Suppressor macrophage (primary cell): ENCODE results near the gene DPP10.
A peak's percentile ranks its signal among the peaks of the same experiment; 100 is the strongest.
"Not testable (repeated sequence)": the region's sequence is repeated elsewhere in the genome, so short reads cannot be mapped to it uniquely, and the experiment has no call there.

Experiments
- DNase-seq, 4 experiments: peaks; one replicate each; pipeline ENCODE4 v3.0.0-alpha.2; 2020 to 2022

DPP10 gene

DNA sequence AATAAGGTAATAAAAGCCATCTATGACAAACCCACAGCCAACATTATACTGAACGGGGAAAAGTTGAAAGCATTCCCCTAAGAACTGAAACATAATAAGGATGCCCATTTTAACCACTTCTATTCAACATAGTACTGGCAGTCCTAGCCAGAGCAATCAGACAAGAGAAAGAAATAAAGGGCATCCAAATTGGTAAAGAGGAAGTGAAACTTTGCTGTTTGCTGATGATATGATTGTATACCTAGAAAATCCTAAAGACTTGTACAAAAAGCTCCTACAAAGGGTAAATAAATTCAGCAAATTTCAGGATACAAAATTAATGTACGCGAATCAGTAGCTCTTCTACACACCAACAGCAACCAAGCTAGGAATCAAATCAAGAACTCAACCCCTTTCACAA is 579.6 kb downstream of the DPP10 start:
- not testable (repeated sequence) for DNase-seq

DNA sequence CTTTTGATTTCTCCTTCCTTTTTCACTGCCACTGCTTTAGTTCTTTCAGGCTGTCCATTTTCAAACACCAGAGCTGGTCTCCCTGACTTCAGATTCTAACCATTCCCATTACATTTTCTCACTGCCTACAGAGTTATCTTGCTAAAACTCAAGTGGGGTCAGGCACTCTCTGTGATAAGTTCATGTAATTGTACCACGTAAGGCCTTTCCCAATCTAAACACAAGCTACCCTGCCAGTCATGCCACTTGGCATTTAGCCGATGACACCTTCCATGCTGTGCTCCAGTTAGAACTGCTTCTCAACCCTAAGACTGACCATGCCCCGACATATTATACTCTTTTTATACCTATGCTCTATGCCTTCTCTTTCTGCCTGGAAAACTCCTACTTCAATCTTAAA is 592.4 kb downstream of the DPP10 start:
- no peak for DNase-seq

DNA sequence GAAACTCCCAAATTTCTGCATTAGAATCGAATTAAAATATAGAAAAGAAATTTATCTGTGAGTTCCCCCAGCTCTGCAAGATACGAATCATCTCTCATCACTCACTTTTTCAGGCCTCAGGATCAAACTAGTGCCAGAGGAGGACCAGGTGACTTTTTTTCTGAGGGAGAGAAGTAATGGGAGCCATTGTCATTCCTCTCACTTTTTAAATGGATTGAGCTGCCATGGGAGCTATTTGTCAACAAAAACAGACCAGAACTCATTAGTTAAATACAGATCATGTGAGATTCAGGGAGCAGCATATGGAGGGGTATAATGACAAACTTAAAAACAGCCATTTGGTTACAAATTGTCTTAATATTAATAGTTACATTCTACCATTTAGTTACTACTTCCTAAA is 594.4 kb downstream of the DPP10 start:
- DNase-seq, result no peak

DNA sequence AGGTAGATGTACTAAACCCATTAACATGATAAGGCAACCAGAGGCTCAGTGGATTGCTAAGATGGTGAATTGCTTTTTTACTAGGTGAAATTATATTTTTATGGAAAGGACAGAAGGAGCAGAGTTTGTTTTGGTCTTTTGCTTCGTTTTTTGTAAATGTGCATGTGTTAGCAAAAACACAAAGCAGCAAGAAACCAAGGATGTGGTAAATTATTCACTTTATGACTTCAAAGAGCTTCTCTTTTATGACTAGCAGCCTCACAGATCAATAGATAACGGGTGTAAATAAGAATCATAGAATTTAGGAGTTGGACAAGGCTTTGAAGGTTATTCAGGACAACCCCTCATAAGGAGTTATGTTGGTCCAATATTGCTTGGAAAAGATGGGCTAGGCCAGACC is 615.0 kb downstream of the DPP10 start:
- no peak for DNase-seq

DNA sequence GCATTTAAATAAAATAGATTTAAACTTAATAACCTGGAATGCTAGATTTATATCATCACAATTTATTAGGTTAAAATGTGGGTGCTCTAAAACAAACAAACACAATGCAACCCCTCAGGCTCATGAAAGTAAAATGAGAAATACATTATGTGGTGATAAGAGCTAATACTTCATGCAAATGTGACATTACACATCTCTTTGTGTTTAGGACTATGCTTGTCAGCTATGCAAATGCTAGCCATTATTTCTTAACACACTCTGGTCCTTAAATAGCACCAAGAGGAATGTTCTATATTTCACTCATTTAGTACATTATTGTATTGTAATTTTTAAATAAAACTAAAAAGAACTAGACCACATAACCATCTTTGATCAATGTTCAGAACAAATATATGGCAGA is 627.6 kb downstream of the DPP10 start:
- no peak for DNase-seq

DNA sequence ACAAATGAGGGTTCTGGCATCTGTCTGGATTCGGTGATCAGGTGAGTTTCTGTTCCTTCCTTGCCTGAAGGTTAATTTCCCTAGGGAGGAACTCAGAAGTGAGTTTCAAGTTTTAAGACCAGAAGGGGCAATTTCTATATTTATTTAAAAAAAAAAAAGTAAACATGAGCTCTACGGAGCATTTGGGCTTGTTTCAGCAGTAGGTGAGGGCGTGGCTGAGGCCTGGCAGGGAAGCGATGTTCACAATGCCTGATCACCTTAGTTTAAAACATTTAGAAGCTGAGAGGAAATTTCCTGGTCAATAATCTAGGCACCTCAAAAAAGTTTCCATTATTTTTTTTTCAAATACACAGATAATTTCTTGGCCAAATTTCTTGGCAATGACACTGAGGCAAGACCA is 629.1 kb downstream of the DPP10 start:
- DNase-seq, result no peak

DNA sequence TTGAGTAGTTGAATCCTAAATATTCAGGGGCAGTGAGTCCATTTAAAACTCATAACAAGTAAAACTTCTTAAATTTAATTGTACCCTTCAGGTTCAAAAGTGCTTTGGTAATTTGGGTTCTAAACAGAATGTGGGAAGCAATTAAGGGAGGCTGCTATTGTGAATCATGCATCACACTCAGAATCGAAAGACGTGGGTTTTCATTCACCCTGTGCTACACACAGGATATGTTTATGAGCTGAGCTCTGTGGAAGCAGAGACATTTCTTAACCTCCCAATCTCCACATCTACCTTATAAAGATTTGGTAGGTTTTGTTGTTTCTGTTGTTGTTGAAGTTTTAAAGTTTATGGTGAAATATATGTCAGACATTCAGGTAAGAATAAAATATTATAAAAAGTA is 633.4 kb downstream of the DPP10 start:
- DNase-seq, result no peak

DNA sequence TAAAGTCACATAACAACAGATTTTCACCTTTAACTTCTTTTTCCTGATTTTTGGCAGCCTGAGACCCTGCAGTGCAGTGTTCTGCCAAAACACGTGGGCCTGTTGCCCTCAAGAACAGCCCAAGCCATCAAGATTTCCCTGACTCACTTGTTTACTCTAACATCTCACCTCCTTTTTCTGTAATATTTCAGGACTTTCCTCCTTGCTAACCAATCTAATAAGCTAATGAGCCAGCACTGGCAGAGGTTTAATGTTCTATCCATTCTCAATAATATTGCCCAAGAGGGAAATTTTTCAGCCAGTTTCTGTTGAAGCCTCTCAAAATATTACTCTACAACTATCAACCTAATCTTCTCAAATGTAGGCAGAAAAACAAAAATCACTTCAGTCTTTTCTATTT is 635.2 kb downstream of the DPP10 start:
- DNase-seq, result no peak

DNA sequence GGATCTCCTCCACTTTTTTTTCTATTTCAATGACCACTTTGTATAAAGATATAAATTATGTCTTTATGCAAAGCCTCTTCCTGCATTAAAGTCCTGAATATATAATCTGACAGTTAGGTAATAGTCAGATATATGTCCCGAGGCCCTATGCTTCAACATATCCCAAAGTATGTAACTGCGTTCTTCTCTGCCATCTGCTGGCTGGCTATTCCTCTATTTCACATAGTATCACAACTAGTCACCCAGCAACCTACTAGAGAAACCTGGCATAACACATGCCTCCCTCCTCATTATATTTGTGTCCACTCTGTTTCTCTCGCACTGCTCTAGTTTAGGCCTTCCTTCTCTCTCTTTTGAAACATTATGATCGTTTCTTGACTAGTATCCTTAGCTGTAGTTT is 640.8 kb downstream of the DPP10 start:
- DNase-seq, result no peak

DNA sequence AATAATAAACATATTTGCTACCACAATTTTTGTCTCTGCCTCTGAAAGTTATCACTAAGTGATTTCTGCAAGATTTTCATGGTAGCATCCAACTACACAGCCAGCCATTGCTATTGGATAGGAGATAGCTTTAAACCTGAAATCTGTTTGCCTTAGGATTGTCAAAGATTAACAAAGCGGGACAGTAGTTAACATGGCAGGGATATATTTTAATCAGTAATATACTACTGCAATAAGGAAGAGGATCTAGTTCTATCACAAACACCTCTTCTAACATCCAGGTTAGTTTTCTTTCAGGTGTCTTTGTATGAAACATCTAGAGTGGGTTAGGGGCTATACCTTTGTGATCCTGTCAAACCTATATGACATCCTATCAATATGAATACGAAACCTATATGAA is 641.3 kb downstream of the DPP10 start:
- no peak for DNase-seq

DNA sequence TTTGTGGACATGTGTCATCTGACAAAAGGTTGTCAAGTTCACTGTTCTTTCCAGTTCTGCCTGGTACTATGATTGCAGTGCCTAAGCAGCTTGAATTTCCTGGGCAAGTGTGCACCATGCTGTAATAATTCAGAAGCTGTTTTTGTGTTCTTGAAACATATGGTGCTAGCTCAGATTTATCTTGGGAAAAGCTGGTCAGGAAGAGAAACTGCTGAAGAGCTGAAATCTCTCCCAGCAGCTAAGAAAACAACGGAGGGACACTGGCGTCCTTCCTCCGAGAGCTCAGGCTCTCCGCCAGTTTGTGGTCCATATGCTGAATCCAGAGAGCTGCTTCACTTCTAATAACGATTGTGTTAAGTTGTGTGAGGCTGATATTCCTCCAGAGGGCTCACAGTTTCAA is 642.0 kb downstream of the DPP10 start:
- DNase-seq, result no peak

DNA sequence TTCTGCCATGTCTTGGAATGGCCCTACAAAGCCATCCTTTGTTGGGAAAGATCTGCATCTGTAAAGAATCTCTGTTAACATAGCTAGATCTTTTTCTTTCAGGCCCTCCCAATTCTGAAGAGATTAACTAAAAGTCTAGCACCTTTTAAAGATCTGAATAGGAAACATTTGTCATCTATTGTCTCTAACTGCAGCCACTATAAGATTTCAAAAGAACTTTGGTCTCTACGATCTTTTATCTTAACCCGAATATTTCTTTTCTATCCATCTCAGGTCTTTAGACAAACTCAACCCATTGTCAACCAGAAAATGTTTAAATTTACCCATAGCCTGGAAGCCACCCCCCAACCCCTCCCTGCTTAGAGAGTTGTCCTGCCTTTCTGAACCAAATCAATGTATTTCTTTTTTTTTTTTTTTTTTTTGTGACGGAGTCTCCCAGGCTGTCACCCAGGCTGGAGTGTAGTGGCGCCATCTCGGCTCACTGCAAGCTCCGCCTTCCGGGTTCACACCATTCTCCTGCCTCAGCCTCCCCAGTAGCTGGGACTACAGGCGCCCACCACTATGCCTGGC is 643.7 kb downstream of the DPP10 start:
- not testable (repeated sequence) for DNase-seq

DNA sequence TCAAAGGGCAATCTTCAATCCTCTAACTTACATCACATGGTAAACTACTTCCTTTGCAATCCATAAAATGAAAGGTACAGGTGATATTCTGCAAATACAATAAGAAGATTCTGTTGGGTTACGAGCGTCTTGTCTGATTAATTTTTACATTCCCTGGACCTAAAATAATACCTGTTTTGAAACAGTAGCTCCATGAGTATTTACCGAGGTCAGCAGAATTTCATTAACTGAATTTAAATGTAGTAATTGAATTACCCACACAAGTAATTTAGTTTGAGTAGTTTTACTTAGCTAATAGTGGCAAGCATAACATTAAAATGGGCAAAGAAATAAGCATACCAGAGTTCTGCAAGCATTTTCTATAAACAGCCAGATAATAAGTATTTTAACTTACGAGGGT is 652.0 kb downstream of the DPP10 start:
- DNase-seq, result no peak

DNA sequence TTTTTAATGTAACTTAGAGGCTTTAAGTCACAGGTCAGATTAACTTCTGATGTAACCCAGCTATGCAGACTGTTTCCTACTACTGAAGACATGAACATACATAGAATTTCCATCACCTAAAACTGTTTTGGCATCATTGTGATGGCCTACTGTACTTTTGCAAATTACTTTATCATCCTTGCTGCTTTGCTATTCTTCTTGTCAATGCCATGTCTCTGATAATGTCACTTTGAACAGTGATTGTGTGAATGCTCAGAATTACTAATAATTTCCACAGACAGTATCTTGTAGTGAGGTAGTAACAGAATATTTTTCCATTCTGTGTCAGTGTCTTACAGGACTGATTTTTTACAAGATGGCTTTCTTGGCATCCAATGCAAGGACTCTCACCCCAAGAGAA is 663.5 kb downstream of the DPP10 start:
- no peak for DNase-seq

DNA sequence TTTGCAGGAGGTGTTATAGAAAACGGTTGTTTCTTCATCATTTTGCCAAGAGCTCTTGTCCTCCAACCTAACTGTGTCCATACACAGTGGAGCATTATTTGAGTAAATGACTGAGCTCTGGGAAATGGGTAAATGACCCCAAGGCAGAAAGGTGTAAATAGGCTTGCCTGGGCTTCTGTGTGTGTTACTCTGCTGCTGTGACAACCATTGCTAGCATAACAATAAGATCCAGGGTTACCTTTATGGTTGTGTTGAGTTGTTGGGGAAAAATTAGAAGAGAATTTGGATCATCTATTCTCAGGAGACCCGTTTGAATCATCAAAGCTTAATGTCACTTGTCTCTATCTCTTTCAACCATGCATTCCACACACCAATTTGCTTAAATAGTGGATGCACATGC is 672.7 kb downstream of the DPP10 start:
- DNase-seq, result no peak

DNA sequence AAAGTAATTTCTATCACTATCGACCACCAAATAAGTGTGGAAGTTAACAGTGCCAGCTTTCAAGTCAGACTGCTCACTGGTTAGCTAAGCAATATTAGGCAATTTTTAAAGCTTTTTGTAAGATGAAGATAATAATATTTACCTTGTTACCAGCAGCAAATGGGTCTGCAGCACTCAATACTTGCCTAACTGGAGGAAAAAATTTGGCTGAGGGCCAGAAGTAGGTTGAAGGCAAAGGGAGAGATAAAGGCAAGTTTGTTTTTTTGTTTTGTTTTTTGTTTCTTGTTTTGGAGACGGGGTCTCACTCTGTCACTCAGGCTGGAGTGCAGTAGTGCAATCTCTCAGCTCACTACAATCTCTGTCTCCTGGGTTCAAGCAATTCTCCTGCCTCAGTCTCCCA is 675.9 kb downstream of the DPP10 start:
- no peak for DNase-seq

DNA sequence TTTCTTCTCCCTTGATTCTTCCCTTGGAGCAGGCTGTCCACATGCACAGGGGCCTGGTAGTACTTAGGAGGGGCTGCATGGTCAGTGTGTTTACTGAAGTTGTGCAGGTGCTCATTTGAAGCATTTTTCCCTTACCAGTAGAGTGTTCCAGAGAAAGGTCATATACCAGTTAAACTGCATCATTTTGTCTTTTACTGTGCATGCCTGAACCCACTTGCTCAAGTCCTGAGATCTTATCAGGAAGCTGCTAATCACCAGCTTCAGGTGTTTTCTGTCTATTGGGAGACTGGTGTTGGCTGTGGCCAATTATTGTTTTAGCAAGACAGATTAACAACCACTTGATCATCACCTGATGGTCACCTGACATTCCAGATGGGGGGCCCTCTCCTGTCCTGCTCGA is 676.6 kb downstream of the DPP10 start:
- no peak for DNase-seq

DNA sequence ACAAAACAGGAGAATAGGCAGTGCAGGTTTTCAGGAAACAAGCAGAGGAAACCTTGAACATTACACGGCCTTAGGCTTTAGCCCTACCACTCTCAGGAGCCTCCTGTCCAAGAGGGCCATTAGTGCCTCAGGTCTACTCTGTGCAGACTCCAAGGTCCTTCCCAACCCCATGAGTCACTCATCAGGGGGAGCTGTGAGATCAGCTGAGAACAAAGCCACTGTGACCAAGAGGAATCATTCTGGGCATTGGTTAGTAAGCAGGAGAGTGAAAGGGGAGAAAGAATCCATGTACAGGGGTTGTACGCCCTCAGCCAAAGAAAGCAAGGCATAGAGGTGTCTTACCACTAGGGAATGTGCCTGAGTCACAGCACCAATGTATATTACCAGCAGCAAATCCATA is 680.3 kb downstream of the DPP10 start:
- no peak for DNase-seq

DNA sequence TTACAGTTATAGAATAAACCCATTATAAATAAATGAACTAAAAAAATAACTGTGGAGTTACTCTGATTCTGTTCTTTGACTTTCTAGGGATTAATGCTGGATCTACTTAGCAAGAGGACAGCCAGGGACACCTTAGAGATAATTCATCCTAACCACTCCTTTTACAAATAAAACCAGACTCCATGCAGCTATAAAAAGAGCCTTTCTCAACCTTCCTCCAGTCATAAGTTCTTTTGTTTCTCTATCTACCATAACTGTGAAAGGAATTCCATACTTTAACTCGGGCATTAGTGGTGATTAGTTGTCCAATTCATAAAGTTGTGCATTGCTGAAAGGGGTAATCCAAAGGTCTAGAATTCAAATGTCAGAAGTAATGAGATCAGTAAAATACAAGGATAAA is 682.4 kb downstream of the DPP10 start:
- DNase-seq, result no peak

DNA sequence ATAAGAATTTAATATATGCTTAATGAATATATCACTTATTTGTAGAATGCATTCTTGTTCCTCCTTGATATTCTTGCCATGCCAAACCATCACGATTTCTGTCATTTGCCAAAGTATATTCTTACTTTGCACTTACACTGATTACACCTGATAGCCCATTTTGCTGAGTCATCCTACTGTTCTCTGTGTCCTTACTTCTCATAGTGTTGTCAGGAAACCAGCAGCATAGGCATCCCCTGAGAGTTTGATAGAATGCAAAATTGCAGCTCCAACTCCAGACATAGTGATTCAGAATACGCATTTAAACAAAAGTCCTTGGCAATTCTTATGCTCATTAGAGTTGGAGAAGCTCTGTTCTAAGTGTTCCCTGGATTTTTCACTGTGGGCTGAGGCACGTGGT is 687.1 kb downstream of the DPP10 start:
- DNase-seq, result no peak

DNA sequence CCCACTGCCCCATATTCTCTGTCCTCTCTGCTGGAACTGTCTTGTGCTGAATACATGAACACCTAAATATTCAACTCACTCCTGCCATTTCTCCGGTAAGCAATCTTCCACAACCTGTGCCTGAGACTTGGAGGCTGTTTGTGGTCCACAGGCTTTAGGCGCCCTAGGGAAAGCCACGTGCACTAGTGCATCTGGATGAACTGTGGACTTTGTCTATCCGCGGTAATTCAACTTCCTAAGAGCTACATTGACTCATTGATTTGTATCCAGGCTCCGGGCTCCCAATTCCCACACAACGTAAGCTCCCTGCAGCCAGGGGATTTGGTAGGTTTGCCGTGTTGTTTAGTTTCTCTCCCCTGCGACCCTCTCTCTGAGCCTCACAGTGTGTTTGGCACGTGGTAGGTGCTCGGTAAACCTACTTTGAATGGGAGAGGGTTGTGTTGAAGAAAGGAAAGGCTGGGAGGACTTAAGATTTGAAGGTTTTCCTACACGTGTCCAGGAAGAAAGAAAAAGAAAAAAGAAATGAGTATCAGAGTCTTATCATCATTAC is 718.2 kb downstream of the DPP10 start:
- DNase-seq, result no peak

DNA sequence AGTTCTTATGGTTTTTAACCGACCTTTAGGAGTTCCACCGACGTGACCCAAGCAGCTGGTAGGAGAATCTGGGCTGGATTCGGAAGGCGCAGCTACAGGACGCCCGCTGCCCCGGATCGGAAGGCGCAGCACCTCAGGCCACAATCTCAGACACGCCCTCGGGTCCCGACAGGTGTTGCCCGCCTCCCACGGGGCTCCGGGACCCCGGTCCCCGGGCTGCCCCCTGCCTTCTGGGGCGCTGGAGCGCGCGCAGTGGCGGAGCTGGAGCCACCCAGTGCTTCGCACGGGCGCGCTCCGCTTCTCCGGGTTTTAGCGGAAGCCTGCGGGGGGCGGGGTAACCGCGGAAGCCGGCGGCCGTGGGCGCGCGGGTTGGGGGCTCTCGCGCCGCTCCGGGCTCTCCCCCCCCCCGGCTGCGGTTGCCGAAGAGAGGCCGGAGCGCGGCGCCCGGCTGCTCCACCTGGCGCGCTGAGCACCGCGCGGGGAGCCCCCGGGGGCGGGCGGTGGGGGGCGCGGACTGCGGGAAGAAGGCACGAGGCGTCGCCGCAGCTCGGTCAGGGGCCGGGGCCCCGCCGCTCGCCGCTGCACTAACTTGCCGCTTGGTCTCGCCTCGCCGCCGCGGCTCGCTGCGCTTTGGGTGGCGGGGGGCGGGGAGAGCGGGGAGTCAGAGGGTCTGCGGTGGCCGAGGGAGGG is 718.8 kb downstream of the DPP10 start:
- peak in 1 of 4 experiments; percentile 3 for DNase-seq

DNA sequence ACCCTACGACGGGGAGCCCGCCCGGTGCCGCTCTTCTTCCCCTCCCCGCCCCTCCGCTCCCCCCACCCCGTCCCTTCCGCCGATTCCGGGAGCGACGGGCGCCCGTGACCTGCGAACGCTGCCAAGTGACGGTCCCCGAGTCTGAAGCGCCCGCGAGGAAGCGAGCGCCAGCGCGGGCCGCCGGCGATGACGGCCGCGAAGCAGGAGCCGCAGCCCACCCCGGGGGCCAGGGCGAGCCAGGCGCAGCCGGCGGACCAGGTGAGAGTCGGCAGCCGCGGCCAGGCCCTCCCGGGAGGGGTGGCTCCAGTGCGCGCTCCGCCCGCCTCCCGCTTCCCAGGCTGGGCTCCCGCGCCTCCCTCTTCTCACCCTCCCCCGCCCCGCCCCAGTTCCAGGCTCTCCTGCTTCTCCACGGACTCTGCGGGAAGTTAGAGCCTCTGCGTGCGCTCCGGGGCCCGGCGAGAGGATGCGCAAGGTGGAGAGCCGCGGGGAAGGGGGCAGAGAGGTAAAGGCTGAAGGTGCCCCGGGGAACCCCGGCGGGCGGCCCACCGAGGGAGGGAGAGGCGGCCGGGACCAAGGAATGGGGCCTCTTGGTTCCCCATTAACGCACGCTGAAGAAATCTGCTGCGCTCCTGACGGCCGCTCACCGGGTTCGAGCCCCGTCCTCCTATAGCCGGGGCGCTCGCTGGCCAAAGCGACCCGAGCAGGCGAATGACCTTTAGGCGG is 719.5 kb downstream of the DPP10 start:
- no peak for DNase-seq
